ENCODE data around the gene ELFN2.

ELFN2 gene

GRCh38 chr22:37420686-37421467, 6.4 kb downstream of the ELFN2 start:
- no peak for TF ChIP-seq CTCF (IDR thresholded peaks at IDR 0.05; ENCODE audit: low read depth, low read length, missing control alignments)
- DNase-seq (ENCODE audit: low read depth): no peak
- no peak overlapping the region for H3K4me3 ChIP-seq (ENCODE audit: low read depth, low read length)

- no peak overlapping the region for H3K4me3 ChIP-seq (ENCODE audit: low read depth, low read length)
- DNase-seq (ENCODE audit: low read depth): no peak
- no peak for TF ChIP-seq CTCF (IDR thresholded peaks at IDR 0.05; ENCODE audit: low read depth, low read length, missing control alignments)
Measured at GRCh38 chr22:37419969-37420685, 7.2 kb downstream of the ELFN2 start.

GRCh38 chr22:37419370-37419968, 7.8 kb downstream of the ELFN2 start:
- no peak for DNase-seq (ENCODE audit: low read depth)
- TF ChIP-seq CTCF (IDR thresholded peaks at IDR 0.05; ENCODE audit: low read depth, low read length, missing control alignments): no peak
- H3K4me3 ChIP-seq (ENCODE audit: low read depth, low read length): no peak overlapping the region

- TF ChIP-seq CTCF (IDR thresholded peaks at IDR 0.05; ENCODE audit: low read depth, low read length, missing control alignments): no peak
- H3K4me3 ChIP-seq (ENCODE audit: low read depth, low read length): no peak overlapping the region
- DNase-seq (ENCODE audit: low read depth): no peak
Measured at GRCh38 chr22:37418627-37419369, 8.5 kb downstream of the ELFN2 start.

- no peak for TF ChIP-seq CTCF (IDR thresholded peaks at IDR 0.05; ENCODE audit: low read depth, low read length, missing control alignments)
- H3K4me3 ChIP-seq (ENCODE audit: low read depth, low read length): no peak overlapping the region
- DNase-seq (ENCODE audit: low read depth): no peak
Measured at GRCh38 chr22:37417677-37418348, 9.5 kb downstream of the ELFN2 start.

- H3K4me3 ChIP-seq (ENCODE audit: low read depth, low read length): no peak overlapping the region
- no peak for DNase-seq (ENCODE audit: low read depth)
- no peak for TF ChIP-seq CTCF (IDR thresholded peaks at IDR 0.05; ENCODE audit: low read depth, low read length, missing control alignments)
Measured at GRCh38 chr22:37417264-37417663, 10.0 kb downstream of the ELFN2 start.

Measured in GM12864 (cell line).